ENCODE results near the gene ZFHX2.

Gene ZFHX2

DNA sequence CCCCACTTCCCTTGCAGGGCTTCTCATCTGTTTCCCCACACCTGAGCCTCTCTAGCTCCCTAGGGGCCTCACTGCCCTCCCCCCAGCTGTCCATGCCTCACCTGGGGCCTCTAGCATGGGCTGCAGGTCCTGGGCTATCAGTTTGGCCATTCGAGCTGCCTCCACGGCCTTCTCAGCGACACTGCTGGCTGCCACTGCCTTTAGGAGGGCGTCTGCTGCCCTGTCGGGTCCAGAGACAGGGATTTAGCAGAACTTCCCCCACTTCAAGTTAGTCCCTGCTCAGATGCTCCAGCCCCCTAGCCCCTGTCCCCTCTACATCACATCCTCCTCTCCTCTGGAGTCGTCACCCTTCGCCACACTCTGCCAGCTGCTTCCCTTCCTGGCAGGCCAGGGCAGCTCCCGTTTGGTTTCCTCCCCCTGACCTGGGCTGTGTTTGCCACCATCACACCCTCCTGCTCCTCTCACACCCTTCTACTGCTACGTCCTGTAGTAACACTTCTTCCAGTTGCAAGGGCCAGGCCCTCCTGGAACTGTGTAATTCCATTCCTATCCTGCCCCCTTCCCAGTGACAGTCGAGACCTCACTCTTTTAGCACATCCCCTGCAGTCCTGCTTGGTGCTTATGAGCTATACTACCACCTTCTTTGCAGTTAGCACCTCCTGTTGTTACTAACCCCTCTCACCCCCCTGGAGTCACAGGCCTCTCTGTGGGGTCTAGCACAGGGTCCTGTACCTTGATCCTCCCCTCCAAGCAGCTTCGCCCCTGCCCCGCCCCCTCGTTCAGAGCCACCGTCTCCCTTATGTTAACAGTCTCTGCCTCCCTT, 20.3 kb upstream of the ZFHX2 start:
- Histone ChIP-seq H3K9me3 (ENCODE audit: control insufficient read depth, insufficient read depth, low read depth, low read length) (no peaks in the 10 kb centered on the region), H3K27me3 (ENCODE audit: control insufficient read depth, insufficient read depth, low read length) (peaks cover 23% of the 10 kb centered on the region), H3K36me3 (ENCODE audit: control insufficient read depth, insufficient read depth, low read length) (no peaks in the 10 kb centered on the region), H3K27ac (ENCODE audit: low read depth, low read length) (no peak overlapping the region), H3K4me1 (ENCODE audit: control insufficient read depth, insufficient read depth, low read length) (peaks cover 35% of the 10 kb centered on the region), H3K4me3 (ENCODE audit: low read depth, low read length) (no peak overlapping the region), H3K9ac (ENCODE audit: low read length) (no peak overlapping the region)

DNA sequence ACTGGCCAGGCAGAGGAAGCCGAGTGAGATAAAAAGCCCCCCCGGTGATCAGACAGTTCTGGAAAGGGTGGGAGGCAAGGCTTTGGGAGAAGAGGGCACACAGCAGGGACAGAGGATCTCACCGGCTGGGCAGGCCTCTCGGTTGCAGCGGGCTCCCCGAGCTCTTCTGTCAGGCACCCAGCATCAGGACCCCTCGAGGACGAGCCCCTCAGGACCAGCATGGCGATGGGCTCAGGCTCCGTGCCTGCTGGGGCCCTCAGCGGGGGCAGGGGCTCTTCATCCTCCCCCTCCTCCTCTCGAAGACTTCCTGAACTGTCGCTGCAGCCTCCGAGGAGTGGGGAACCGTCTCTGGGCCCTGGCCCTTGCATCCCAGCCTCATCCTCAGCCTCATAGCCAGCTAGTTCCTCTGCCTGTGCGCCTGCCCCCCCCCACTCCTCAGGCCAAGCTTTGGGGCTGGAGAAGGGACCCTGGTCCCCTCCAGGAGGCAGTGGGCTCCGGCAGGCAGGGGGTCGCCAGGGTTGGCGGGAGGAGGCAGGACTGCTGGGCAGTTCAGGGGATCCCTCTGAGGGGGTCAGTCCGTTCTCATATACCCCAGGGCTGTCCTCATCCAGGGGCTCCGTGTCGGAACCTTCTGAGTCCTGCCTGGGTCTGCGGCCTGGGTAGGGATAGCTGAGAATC, 19.4 kb upstream of the ZFHX2 start:
- no peak overlapping the region for H3K27ac ChIP-seq (ENCODE audit: low read depth, low read length)
- peaks cover 3% of the 10 kb centered on the region; the same call in 1 of the 2 replicates for H3K36me3 ChIP-seq (ENCODE audit: control insufficient read depth, insufficient read depth, low read length)
- peaks cover 34% of the 10 kb centered on the region for H3K4me1 ChIP-seq (ENCODE audit: control insufficient read depth, insufficient read depth, low read length)
- no peak overlapping the region for H3K4me3 ChIP-seq (ENCODE audit: low read depth, low read length)
- H3K9ac ChIP-seq (ENCODE audit: low read length) = no peak overlapping the region
- peaks cover 13% of the 10 kb centered on the region for H3K27me3 ChIP-seq (ENCODE audit: control insufficient read depth, insufficient read depth, low read length)
- no peaks in the 10 kb centered on the region for H3K9me3 ChIP-seq (ENCODE audit: control insufficient read depth, insufficient read depth, low read depth, low read length)

DNA sequence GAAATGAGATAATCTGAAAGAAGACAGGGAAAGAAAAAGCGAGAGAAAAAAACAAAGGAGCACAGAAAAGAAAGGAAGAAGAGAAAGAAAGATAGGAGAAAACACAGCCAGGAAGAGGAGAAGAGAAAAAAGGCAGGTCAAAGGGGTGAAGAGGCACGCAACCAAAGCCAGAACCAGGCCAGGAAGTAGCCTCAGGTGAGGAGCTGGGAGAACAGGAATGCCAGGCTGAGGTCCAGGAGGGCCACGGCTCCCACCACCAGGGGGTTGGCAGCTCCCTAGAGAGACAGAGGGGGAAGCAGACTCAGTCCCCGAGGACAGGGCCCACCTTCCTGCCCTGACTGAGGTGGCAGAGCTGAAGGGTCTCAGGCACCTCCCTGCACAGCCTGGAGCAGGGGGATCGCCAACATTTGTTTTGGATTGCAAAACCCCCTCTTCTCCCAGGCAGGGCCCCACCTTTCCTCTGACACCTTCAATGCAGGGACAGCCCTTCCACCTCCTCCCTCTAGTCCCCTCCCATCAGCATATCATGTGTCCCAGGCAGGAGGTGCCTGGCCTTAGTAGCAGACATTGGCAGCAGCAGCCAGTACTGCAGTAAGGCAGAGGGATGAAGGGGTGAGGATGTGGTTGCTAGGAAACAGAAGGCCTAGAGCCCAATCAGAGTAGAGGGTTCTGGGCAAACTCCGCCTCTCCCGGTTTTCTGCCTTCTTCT, 18.0 kb upstream of the ZFHX2 start:
- Histone ChIP-seq H3K27me3 (ENCODE audit: control insufficient read depth, insufficient read depth, low read length) (no peaks in the 10 kb centered on the region; the same call in 1 of the 2 replicates), H3K9ac (ENCODE audit: low read length) (no peak overlapping the region), H3K4me1 (ENCODE audit: control insufficient read depth, insufficient read depth, low read length) (peaks cover 34% of the 10 kb centered on the region), H3K27ac (ENCODE audit: low read depth, low read length) (no peak overlapping the region), H3K4me3 (ENCODE audit: low read depth, low read length) (no peak overlapping the region), H3K9me3 (ENCODE audit: control insufficient read depth, insufficient read depth, low read depth, low read length) (no peaks in the 10 kb centered on the region), H3K36me3 (ENCODE audit: control insufficient read depth, insufficient read depth, low read length) (peaks cover 16% of the 10 kb centered on the region)

DNA sequence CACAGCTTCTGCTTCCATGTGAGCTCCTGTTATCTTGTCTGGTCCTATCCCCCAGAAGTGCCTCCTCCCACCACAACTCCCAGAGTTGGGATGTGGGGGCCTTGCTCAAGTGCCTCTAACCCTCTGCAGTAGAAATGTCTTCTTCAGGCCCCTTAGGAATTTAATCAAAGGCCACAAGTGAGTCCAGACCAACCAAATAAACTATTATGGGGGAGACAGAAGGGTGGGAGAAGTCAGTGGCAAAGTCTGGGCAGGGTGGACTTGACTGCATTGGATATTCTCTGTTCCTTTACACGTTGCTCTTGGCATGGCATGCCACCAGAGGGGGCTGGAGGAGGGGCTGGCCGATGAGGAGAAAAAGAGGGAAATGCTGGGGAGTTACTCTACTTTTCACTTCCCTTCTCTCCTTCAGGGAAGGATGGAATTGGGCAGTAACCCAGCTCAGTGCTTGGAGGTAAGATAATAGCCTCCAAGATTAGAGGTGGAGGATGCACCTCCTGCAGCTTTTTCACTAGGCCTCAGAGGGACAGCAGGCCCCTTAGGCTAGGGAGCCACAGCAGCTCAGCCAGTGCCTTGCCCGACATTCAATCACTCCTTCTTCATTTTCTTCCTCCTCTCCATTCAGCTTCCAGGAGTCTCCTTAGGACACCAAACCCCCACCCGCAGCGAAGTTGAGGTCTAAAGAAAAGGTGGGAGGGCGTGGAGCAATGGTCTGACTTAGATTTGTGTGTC, 17.2 kb upstream of the ZFHX2 start:
- peaks cover 25% of the 10 kb centered on the region for H3K36me3 ChIP-seq (ENCODE audit: control insufficient read depth, insufficient read depth, low read length)
- no peak overlapping the region for H3K27ac ChIP-seq (ENCODE audit: low read depth, low read length)
- no peaks in the 10 kb centered on the region for H3K9me3 ChIP-seq (ENCODE audit: control insufficient read depth, insufficient read depth, low read depth, low read length)
- H3K4me3 ChIP-seq (ENCODE audit: low read depth, low read length) = no peak overlapping the region
- no peak overlapping the region for H3K9ac ChIP-seq (ENCODE audit: low read length)
- peaks cover 34% of the 10 kb centered on the region for H3K4me1 ChIP-seq (ENCODE audit: control insufficient read depth, insufficient read depth, low read length)
- no peaks in the 10 kb centered on the region for H3K27me3 ChIP-seq (ENCODE audit: control insufficient read depth, insufficient read depth, low read length)

DNA sequence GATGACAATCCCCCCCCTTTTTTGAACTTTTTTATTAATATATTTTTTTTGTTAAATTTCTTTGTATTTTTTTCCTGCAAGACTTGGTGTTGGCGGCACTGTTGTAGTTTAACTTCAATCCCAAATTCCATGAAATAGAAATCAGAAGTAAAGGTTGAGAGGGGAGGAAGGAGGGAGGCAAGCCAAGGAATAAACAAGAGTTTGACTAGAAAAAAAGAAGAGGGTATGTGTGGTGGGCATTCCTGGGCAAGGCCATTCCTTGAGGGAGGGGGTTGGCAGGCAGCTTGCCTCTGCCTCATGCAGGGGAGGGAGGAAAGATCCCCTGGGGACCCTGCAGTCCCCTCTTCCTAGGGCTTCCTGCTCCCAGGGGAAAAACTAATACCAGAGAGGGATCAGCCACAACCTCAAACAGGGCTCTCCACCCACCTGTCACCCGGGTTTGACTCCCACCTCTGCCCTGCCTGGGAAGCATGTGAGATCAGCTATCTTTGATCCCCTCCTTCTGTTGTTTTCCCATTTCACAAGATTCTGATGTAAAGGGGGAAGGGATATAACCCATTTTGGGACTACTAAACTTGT, 16.5 kb upstream of the ZFHX2 start:
- peak overlapping the region; percentile 88 for H3K4me3 ChIP-seq (ENCODE audit: low read depth, low read length)
- H3K9me3 ChIP-seq (ENCODE audit: control insufficient read depth, insufficient read depth, low read depth, low read length) = no peaks in the 10 kb centered on the region
- H3K27me3 ChIP-seq (ENCODE audit: control insufficient read depth, insufficient read depth, low read length) = no peaks in the 10 kb centered on the region
- H3K27ac ChIP-seq (ENCODE audit: low read depth, low read length) = no peak overlapping the region
- H3K4me1 ChIP-seq (ENCODE audit: control insufficient read depth, insufficient read depth, low read length) = peaks cover 32% of the 10 kb centered on the region
- no peak overlapping the region for H3K9ac ChIP-seq (ENCODE audit: low read length)
- peaks cover 31% of the 10 kb centered on the region for H3K36me3 ChIP-seq (ENCODE audit: control insufficient read depth, insufficient read depth, low read length)

DNA sequence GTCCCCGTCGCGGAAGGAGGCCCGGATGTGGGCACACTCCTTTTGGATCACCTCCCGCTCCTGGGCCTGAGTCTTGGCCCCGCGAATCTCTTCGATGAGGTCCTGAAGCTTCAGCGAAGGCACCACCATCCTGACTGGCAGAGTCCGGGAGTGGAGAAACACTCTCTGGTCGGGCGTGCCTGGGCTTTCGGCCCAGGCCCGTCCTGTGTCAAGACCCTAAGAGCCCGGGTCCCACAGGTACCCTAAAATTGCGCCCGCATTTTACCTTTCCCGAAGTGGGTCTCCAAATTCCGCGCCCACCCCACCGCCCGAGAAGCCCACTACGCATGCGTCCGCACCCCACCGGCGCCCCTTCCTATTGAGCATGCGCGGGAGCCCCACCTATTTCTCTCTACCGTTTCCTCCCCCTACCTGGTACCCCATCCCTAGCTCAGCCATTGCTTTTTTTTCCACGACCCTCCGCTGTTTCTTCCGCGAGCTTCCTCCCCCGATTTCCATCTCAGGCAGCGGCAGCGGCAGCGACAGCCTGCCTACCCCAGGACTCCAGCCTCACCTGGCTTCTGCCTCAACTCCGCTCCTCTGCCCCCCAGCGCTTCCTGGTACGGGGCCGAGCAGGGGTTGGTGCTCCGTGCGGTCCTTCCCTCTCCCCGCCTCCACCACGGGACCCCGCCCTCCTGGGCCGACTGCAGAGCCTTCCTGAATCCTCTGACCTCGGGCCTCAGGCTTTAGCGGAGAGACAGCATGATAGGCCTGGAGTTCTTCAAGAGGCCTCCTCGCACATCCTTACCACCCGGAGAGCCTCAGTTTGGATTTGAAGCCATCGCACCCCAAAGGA, 15.8 kb upstream of the ZFHX2 start, which contains the start of gene AP1G2:
Gene AP1G2 (minus strand): TSS at position 606 of the 835 bp plus-strand sequence. CDS start 477 bp downstream, at position 129.
- H3K4me3 ChIP-seq (ENCODE audit: low read depth, low read length) = peak within 1 kb of the TSS; percentile 88
- no peak within 1 kb of the TSS for H3K27ac ChIP-seq (ENCODE audit: low read depth, low read length)

DNA sequence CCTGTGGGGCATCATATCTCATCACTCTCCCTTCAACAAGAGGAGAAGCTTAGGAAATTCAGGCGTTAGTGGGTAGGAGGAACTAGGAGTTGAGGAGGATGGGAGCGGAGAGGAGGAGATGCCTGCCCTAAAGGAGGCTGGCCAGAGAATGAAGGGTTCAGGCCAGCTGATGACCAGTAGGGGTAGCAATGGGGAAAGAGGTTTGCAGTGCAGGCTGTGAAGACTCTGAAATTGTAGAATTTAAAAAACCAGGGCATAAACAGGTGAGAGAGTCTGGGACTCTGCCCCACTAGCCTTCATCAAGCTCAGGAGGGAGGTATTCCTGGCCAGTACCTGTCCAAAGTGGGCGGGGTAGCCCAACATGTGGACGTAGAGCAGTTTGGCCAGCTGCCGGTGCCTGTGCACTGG, 15.2 kb upstream of the ZFHX2 start:
- H3K27me3 ChIP-seq (ENCODE audit: control insufficient read depth, insufficient read depth, low read length) = no peaks in the 10 kb centered on the region
- no peaks in the 10 kb centered on the region for H3K9me3 ChIP-seq (ENCODE audit: control insufficient read depth, insufficient read depth, low read depth, low read length)
- peak overlapping the region; percentile 76 for H3K9ac ChIP-seq (ENCODE audit: low read length)
- H3K4me1 ChIP-seq (ENCODE audit: control insufficient read depth, insufficient read depth, low read length) = peaks cover 24% of the 10 kb centered on the region
- H3K27ac ChIP-seq (ENCODE audit: low read depth, low read length) = no peak overlapping the region
- H3K36me3 ChIP-seq (ENCODE audit: control insufficient read depth, insufficient read depth, low read length) = peaks cover 41% of the 10 kb centered on the region
- H3K4me3 ChIP-seq (ENCODE audit: low read depth, low read length) = peak overlapping the region; percentile 88

More for the DNA sequence above, 15.8 kb upstream of the ZFHX2 start, which contains the start of gene AP1G2:
- H3K9me3 ChIP-seq (ENCODE audit: control insufficient read depth, insufficient read depth, low read depth, low read length) = no peaks in the 10 kb centered on the region
- no peaks in the 10 kb centered on the region for H3K27me3 ChIP-seq (ENCODE audit: control insufficient read depth, insufficient read depth, low read length)
- peak within 1 kb of the TSS; percentile 76 for H3K9ac ChIP-seq (ENCODE audit: low read length)
- H3K36me3 ChIP-seq (ENCODE audit: control insufficient read depth, insufficient read depth, low read length) = peaks cover 35% of the 10 kb centered on the region
- peaks cover 25% of the 10 kb centered on the region for H3K4me1 ChIP-seq (ENCODE audit: control insufficient read depth, insufficient read depth, low read length)

DNA sequence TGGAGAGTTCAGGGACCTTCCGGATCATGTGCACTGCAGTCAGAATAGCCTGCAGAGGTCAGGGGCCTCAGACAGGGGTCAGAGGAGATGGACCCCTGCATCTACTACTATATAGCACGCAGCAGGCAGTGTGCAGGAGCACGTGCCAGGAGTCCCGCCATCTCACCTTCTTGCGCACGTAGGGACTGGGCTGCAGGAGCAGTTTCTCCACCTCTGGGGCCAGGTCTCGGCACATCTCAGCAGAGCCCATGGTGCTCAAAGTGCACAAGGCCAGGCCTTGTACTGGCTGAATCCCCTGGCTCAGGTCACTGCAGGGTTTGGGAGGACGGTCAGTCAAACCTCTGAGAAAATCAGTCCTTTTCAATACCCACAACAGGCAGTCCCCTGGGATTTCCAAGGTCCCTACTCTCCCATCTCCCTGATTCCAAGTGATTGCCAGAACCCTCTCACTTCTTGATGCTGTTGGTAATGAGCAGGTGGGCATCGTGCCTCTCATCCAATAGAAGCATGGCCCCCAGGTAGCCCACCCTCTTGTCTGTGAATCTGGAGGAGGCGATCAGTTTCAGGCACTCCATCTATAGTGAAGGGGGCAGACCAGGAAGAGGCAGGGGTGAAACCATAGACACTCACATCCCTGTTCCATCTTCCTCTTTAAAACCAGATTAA, 14.7 kb upstream of the ZFHX2 start:
- Histone ChIP-seq H3K9me3 (ENCODE audit: control insufficient read depth, insufficient read depth, low read depth, low read length) (no peaks in the 10 kb centered on the region), H3K4me3 (ENCODE audit: low read depth, low read length) (peak overlapping the region; percentile 88), H3K27ac (ENCODE audit: low read depth, low read length) (no peak overlapping the region), H3K27me3 (ENCODE audit: control insufficient read depth, insufficient read depth, low read length) (no peaks in the 10 kb centered on the region), H3K9ac (ENCODE audit: low read length) (peak overlapping the region; percentile 76), H3K36me3 (ENCODE audit: control insufficient read depth, insufficient read depth, low read length) (peaks cover 47% of the 10 kb centered on the region), H3K4me1 (ENCODE audit: control insufficient read depth, insufficient read depth, low read length) (peaks cover 24% of the 10 kb centered on the region)

DNA sequence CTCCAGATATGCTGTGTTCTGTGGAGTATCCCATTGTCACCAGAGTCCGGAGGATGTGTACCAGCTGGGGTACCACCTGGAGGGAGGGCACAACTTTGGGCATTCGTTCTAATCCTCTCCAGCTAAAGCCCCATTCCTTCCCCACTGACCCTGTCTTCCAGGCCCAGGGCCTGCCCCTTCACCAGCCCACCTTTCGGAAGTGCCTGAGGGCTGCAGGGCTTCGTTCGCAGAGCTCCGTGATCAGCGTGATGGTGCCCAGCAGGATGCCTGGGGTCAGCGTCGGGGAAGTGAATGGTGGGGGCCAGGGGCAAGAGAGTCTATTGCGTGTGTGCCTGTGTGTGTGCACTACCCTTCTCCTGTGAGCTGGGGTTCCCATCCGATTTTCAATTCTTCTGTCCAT, 14.1 kb upstream of the ZFHX2 start:
- Histone ChIP-seq H3K9ac (ENCODE audit: low read length) (no peak overlapping the region), H3K36me3 (ENCODE audit: control insufficient read depth, insufficient read depth, low read length) (peaks cover 53% of the 10 kb centered on the region), H3K9me3 (ENCODE audit: control insufficient read depth, insufficient read depth, low read depth, low read length) (no peaks in the 10 kb centered on the region), H3K27me3 (ENCODE audit: control insufficient read depth, insufficient read depth, low read length) (no peaks in the 10 kb centered on the region), H3K4me1 (ENCODE audit: control insufficient read depth, insufficient read depth, low read length) (peaks cover 24% of the 10 kb centered on the region), H3K27ac (ENCODE audit: low read depth, low read length) (no peak overlapping the region), H3K4me3 (ENCODE audit: low read depth, low read length) (no peak overlapping the region)

Measured in HUES6 (cell line).